ENCODE measurements around the gene XYLB.

The XYLB gene

GRCh38 chr3:38371541-38372213, 25.1 kb downstream of the XYLB start:
- DNase-seq, result no peak
- Histone ChIP-seq H2AK5ac (ENCODE audit: low read length, severe bottlenecking) (no peak overlapping the region), H2BK120ac (ENCODE audit: low read depth, low read length) (no peak overlapping the region), H3K9ac (ENCODE audit: low read length) (no peak overlapping the region), H3K4me3 (ENCODE audit: insufficient read depth in 1 of 2, low read depth in 1 of 2, low read length in 2 of 2) (no peak overlapping the region), H2BK5ac (ENCODE audit: low read depth, low read length, poor library complexity, severe bottlenecking) (no peak overlapping the region), H3K14ac (ENCODE audit: low read length in 2 of 2) (no peak overlapping the region), H2AFZ (ENCODE audit: low read depth, low read length) (no peak overlapping the region), H3K18ac (ENCODE audit: low read depth in 1 of 2, low read length in 2 of 2) (no peak overlapping the region), H3K9me3 (ENCODE audit: control insufficient read depth, low read length) (no peaks in the 10 kb centered on the region), H3K4me1 (ENCODE audit: control insufficient read depth, insufficient read depth, low read depth, low read length) (peaks cover 2% of the 10 kb centered on the region), H3K79me1 (replicated peaks; ENCODE audit: low read length, poor library complexity, severe bottlenecking) (no peaks in the 10 kb centered on the region), H3K4ac (ENCODE audit: low read depth in 1 of 2, low read length in 2 of 2) (no peak overlapping the region), H2BK15ac (ENCODE audit: low read depth, poor library complexity, severe bottlenecking) (no peak overlapping the region), H4K91ac (ENCODE audit: low read length) (no peak overlapping the region), H3K36me3 (ENCODE audit: control insufficient read depth in 1 of 2, insufficient read depth in 2 of 2, low read depth in 1 of 2, low read length in 2 of 2) (peaks cover 28 to 91% of the 10 kb centered on the region in 2 experiments), H3K23ac (ENCODE audit: low read length in 2 of 2) (no peak overlapping the region), H3K27me3 (ENCODE audit: control insufficient read depth in 1 of 2, insufficient read depth in 1 of 2, low read length in 2 of 2) (no peaks in the 10 kb centered on the region), H3K27ac (ENCODE audit: low read length, poor library complexity, severe bottlenecking) (no peak overlapping the region), H4K8ac (ENCODE audit: low read length) (no peak overlapping the region), H2BK12ac (ENCODE audit: low read length in 2 of 2) (no peak overlapping the region), H3K4me2 (ENCODE audit: low read length, poor library complexity, severe bottlenecking) (no peak overlapping the region)
- 86% methylated on average over 15 of the region's 15 CpGs for WGBS

GRCh38 chr3:38372214-38372601, 25.6 kb downstream of the XYLB start:
- Histone ChIP-seq H3K36me3 (ENCODE audit: control insufficient read depth in 1 of 2, insufficient read depth in 2 of 2, low read depth in 1 of 2, low read length in 2 of 2) (peaks cover 28 to 91% of the 10 kb centered on the region in 2 experiments), H3K23ac (ENCODE audit: low read length in 2 of 2) (no peak overlapping the region), H3K4me3 (ENCODE audit: insufficient read depth in 1 of 2, low read depth in 1 of 2, low read length in 2 of 2) (no peak overlapping the region), H2AFZ (ENCODE audit: low read depth, low read length) (no peak overlapping the region), H3K79me1 (replicated peaks; ENCODE audit: low read length, poor library complexity, severe bottlenecking) (no peaks in the 10 kb centered on the region), H3K4me2 (ENCODE audit: low read length, poor library complexity, severe bottlenecking) (no peak overlapping the region), H3K18ac (ENCODE audit: low read depth in 1 of 2, low read length in 2 of 2) (no peak overlapping the region), H3K9me3 (ENCODE audit: control insufficient read depth, low read length) (no peaks in the 10 kb centered on the region), H3K27me3 (ENCODE audit: control insufficient read depth in 1 of 2, insufficient read depth in 1 of 2, low read length in 2 of 2) (no peaks in the 10 kb centered on the region), H2BK12ac (ENCODE audit: low read length in 2 of 2) (no peak overlapping the region), H3K4me1 (ENCODE audit: control insufficient read depth, insufficient read depth, low read depth, low read length) (peaks cover 2% of the 10 kb centered on the region), H3K4ac (ENCODE audit: low read depth in 1 of 2, low read length in 2 of 2) (no peak overlapping the region), H2BK15ac (ENCODE audit: low read depth, poor library complexity, severe bottlenecking) (no peak overlapping the region), H2BK5ac (ENCODE audit: low read depth, low read length, poor library complexity, severe bottlenecking) (no peak overlapping the region), H3K14ac (ENCODE audit: low read length in 2 of 2) (no peak overlapping the region), H2BK120ac (ENCODE audit: low read depth, low read length) (no peak overlapping the region), H3K9ac (ENCODE audit: low read length) (no peak overlapping the region), H3K27ac (ENCODE audit: low read length, poor library complexity, severe bottlenecking) (no peak overlapping the region), H4K91ac (ENCODE audit: low read length) (no peak overlapping the region), H2AK5ac (ENCODE audit: low read length, severe bottlenecking) (no peak overlapping the region), H4K8ac (ENCODE audit: low read length) (no peak overlapping the region)
- 93% methylated on average over 5 of the region's 5 CpGs for whole genome bisulfite sequencing
- no peak for DNase-seq

GRCh38 chr3:38374221-38374620, 27.6 kb downstream of the XYLB start:
- H3K4me3 ChIP-seq (ENCODE audit: insufficient read depth in 1 of 2, low read depth in 1 of 2, low read length in 2 of 2), result no peak overlapping the region
- no peaks in the 10 kb centered on the region for H3K79me1 ChIP-seq (replicated peaks; ENCODE audit: low read length, poor library complexity, severe bottlenecking)
- no peak overlapping the region for H3K23ac ChIP-seq (ENCODE audit: low read length in 2 of 2)
- H3K4me2 ChIP-seq (ENCODE audit: low read length, poor library complexity, severe bottlenecking), result no peak overlapping the region
- no peak for DNase-seq
- H2BK5ac ChIP-seq (ENCODE audit: low read depth, low read length, poor library complexity, severe bottlenecking), result no peak overlapping the region
- H3K9ac ChIP-seq (ENCODE audit: low read length), result no peak overlapping the region
- H2AFZ ChIP-seq (ENCODE audit: low read depth, low read length), result no peak overlapping the region
- H4K91ac ChIP-seq (ENCODE audit: low read length), result no peak overlapping the region
- H2BK120ac ChIP-seq (ENCODE audit: low read depth, low read length), result no peak overlapping the region
- H3K27me3 ChIP-seq (ENCODE audit: control insufficient read depth in 1 of 2, insufficient read depth in 1 of 2, low read length in 2 of 2), result no peaks in the 10 kb centered on the region
- no peaks in the 10 kb centered on the region for H3K9me3 ChIP-seq (ENCODE audit: control insufficient read depth, low read length)
- H2BK15ac ChIP-seq (ENCODE audit: low read depth, poor library complexity, severe bottlenecking), result no peak overlapping the region
- H3K14ac ChIP-seq (ENCODE audit: low read length in 2 of 2), result no peak overlapping the region
- no peak overlapping the region for H3K4ac ChIP-seq (ENCODE audit: low read depth in 1 of 2, low read length in 2 of 2)
- peaks cover 2% of the 10 kb centered on the region for H3K4me1 ChIP-seq (ENCODE audit: control insufficient read depth, insufficient read depth, low read depth, low read length)
- no peak overlapping the region for H3K27ac ChIP-seq (ENCODE audit: low read length, poor library complexity, severe bottlenecking)
- H2AK5ac ChIP-seq (ENCODE audit: low read length, severe bottlenecking), result no peak overlapping the region
- H3K36me3 ChIP-seq (ENCODE audit: control insufficient read depth in 1 of 2, insufficient read depth in 2 of 2, low read depth in 1 of 2, low read length in 2 of 2), result peaks cover 29 to 92% of the 10 kb centered on the region in 2 experiments
- no peak overlapping the region for H3K18ac ChIP-seq (ENCODE audit: low read depth in 1 of 2, low read length in 2 of 2)
- H2BK12ac ChIP-seq (ENCODE audit: low read length in 2 of 2), result no peak overlapping the region
- H4K8ac ChIP-seq (ENCODE audit: low read length), result no peak overlapping the region
- 95% methylated on average over 6 of the region's 9 CpGs for WGBS

GRCh38 chr3:38375072-38375471, 28.5 kb downstream of the XYLB start:
- peak overlapping the region in 1 of 2 experiments; percentile 57 for H2BK12ac ChIP-seq (ENCODE audit: low read length in 2 of 2)

More at GRCh38 chr3:38375072-38375471, 28.5 kb downstream of the XYLB start:
- DNase-seq, result no peak
- no peak overlapping the region for H3K4me2 ChIP-seq (ENCODE audit: low read length, poor library complexity, severe bottlenecking)
- no peak overlapping the region for H3K4me3 ChIP-seq (ENCODE audit: insufficient read depth in 1 of 2, low read depth in 1 of 2, low read length in 2 of 2)
- no peak overlapping the region for H3K14ac ChIP-seq (ENCODE audit: low read length in 2 of 2)
- H2AFZ ChIP-seq (ENCODE audit: low read depth, low read length), result no peak overlapping the region
- no peaks in the 10 kb centered on the region for H3K27me3 ChIP-seq (ENCODE audit: control insufficient read depth in 1 of 2, insufficient read depth in 1 of 2, low read length in 2 of 2)
- no peak overlapping the region for H2AK5ac ChIP-seq (ENCODE audit: low read length, severe bottlenecking)
- peaks cover 31 to 92% of the 10 kb centered on the region in 2 experiments for H3K36me3 ChIP-seq (ENCODE audit: control insufficient read depth in 1 of 2, insufficient read depth in 2 of 2, low read depth in 1 of 2, low read length in 2 of 2)
- no peak overlapping the region for H3K23ac ChIP-seq (ENCODE audit: low read length in 2 of 2)
- peaks cover 2% of the 10 kb centered on the region for H3K4me1 ChIP-seq (ENCODE audit: control insufficient read depth, insufficient read depth, low read depth, low read length)
- 100% methylated on average over 6 of the region's 6 CpGs for WGBS
- H3K9ac ChIP-seq (ENCODE audit: low read length), result no peak overlapping the region
- H3K18ac ChIP-seq (ENCODE audit: low read depth in 1 of 2, low read length in 2 of 2), result peak overlapping the region in 1 of 2 experiments; percentile 44
- no peak overlapping the region for H2BK15ac ChIP-seq (ENCODE audit: low read depth, poor library complexity, severe bottlenecking)
- no peak overlapping the region for H2BK120ac ChIP-seq (ENCODE audit: low read depth, low read length)
- H4K8ac ChIP-seq (ENCODE audit: low read length), result no peak overlapping the region
- H3K27ac ChIP-seq (ENCODE audit: low read length, poor library complexity, severe bottlenecking), result no peak overlapping the region
- no peak overlapping the region for H4K91ac ChIP-seq (ENCODE audit: low read length)
- H3K4ac ChIP-seq (ENCODE audit: low read depth in 1 of 2, low read length in 2 of 2), result no peak overlapping the region
- H3K9me3 ChIP-seq (ENCODE audit: control insufficient read depth, low read length), result no peaks in the 10 kb centered on the region
- no peak overlapping the region for H2BK5ac ChIP-seq (ENCODE audit: low read depth, low read length, poor library complexity, severe bottlenecking)
- no peaks in the 10 kb centered on the region for H3K79me1 ChIP-seq (replicated peaks; ENCODE audit: low read length, poor library complexity, severe bottlenecking)
